ENCODE results near the gene S100A9. TPM values are rescaled to one million over a fixed set of nuclear protein-coding genes. Genes with fewer than 3 reads are reported as not detected.

S100A9 gene
- total and polyA plus RNA-seq, 9 donors: 8.8 to 96.3 (median 33.2) TPM

DNA sequence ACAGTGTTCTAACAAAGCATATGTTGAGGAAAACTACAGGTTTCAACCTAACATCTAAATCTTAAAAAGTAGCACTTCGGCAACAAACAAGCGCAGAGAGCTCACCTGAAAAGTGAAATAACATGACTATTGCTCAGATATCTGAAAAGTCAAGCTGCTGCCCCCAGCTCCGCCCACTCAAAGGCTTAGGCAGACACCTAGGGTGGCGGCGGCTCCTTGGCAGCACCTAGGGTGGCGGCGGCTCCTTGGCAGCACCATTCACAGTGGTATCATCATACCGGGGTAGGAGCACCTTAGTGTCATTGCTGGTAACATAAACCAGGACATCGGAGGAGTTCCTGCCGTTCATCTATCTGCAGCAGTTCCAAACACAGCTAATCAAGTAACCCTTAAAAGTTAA, 21.9 kb downstream of the S100A9 start:
- TF ChIP-seq, protein P1, sequence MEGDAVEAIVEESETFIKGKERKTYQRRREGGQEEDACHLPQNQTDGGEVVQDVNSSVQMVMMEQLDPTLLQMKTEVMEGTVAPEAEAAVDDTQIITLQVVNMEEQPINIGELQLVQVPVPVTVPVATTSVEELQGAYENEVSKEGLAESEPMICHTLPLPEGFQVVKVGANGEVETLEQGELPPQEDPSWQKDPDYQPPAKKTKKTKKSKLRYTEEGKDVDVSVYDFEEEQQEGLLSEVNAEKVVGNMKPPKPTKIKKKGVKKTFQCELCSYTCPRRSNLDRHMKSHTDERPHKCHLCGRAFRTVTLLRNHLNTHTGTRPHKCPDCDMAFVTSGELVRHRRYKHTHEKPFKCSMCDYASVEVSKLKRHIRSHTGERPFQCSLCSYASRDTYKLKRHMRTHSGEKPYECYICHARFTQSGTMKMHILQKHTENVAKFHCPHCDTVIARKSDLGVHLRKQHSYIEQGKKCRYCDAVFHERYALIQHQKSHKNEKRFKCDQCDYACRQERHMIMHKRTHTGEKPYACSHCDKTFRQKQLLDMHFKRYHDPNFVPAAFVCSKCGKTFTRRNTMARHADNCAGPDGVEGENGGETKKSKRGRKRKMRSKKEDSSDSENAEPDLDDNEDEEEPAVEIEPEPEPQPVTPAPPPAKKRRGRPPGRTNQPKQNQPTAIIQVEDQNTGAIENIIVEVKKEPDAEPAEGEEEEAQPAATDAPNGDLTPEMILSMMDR (IDR thresholded peaks at IDR 0.05): no peak
- TF ChIP-seq POLR2A (IDR thresholded peaks at IDR 0.05) (no peak), EP300 (IDR thresholded peaks at IDR 0.05) (no peak)
- H3K9me3 ChIP-seq: no peaks in the 10 kb centered on the region
- H3K4me1 ChIP-seq (ENCODE audit: insufficient read depth): no peaks in the 10 kb centered on the region
- H3K27me3 ChIP-seq: no peaks in the 10 kb centered on the region
- no peak overlapping the region for H3K27ac ChIP-seq
- no peaks in the 10 kb centered on the region for H3K36me3 ChIP-seq
- 82 to 84% (median 83%) methylated on average over 10 of the region's 10 CpGs for WGBS, 3 donors
- DNase-seq: no peak
- intact Hi-C loops (cut with DNase I): no loop called here
- H3K4me3 ChIP-seq: no peak overlapping the region

DNA sequence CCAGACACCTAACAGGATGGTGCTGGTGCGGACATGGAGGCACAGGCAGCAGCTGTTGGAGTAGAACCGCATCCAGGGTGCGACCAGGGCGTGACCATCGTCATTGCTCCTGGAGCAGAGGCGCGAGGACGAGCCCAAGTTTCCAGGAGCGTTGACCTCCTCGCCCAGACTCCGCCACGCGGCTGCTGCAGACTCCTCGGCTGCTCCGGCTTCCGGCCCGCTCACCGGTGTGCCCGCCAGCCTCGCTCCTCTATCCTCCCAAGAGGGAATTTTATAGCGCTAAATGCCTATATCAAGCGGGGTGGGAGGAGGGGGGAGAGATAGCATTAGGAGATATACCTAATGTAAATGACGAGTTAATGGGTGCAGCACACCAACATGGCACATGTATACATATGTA, 23.1 kb downstream of the S100A9 start:
- Histone ChIP-seq H3K4me1 (ENCODE audit: insufficient read depth) (no peaks in the 10 kb centered on the region), H3K27me3 (no peaks in the 10 kb centered on the region), H3K9me3 (no peaks in the 10 kb centered on the region), H3K36me3 (no peaks in the 10 kb centered on the region), H3K4me3 (no peak overlapping the region), H3K27ac (no peak overlapping the region)
- DNase-seq: no peak
- intact Hi-C loops (cut with DNase I): no loop called here
- TF ChIP-seq POLR2A (IDR thresholded peaks at IDR 0.05) (no peak), EP300 (IDR thresholded peaks at IDR 0.05) (no peak)
- TF ChIP-seq, protein P1 (IDR thresholded peaks at IDR 0.05): no peak
- 92 to 94% (median 92%) methylated on average over 23 of the region's 23 CpGs for WGBS, 3 donors

DNA sequence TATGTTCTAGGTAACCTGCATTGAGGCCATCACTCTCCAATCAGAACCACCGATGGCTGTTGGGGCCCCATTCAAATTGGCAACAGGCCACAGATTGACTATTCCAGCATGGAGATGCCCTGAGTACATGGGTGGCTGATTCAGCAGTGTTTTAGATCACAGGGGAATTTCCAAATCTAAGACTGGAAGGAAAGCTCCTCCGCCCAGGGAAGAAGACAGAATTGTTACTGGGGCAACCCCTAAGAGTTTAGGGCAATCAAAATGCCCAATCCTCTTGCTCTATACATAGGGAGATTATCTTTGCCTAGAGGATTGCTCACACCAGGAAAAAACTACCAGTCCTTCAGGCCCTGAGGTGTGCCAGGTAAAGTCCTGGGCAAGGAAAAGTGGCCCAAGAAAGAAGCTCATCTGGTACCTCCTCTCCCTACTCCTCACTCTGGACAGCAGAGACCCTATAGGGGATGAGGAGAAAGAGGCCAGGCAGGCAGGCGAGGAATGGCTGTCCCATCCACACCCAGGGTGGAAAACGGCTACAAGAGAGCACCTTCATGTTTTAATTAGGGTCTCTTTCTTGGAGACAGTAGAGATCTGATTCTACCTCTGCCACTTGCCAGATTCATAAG, 27.4 kb downstream of the S100A9 start:
- 66 to 79% (median 74%) methylated on average over 4 of the region's 4 CpGs for WGBS, 3 donors
- intact Hi-C loops (cut with DNase I): no loop called here
- no peaks in the 10 kb centered on the region for H3K36me3 ChIP-seq
- no peak overlapping the region for H3K27ac ChIP-seq
- no peak for DNase-seq
- no peak overlapping the region for H3K4me3 ChIP-seq
- no peaks in the 10 kb centered on the region for H3K27me3 ChIP-seq
- H3K9me3 ChIP-seq: no peaks in the 10 kb centered on the region
- no peaks in the 10 kb centered on the region for H3K4me1 ChIP-seq (ENCODE audit: insufficient read depth)
- TF ChIP-seq POLR2A (IDR thresholded peaks at IDR 0.05) (no peak), EP300 (IDR thresholded peaks at IDR 0.05) (no peak)
- TF ChIP-seq, protein P1 (IDR thresholded peaks at IDR 0.05): no peak

DNA sequence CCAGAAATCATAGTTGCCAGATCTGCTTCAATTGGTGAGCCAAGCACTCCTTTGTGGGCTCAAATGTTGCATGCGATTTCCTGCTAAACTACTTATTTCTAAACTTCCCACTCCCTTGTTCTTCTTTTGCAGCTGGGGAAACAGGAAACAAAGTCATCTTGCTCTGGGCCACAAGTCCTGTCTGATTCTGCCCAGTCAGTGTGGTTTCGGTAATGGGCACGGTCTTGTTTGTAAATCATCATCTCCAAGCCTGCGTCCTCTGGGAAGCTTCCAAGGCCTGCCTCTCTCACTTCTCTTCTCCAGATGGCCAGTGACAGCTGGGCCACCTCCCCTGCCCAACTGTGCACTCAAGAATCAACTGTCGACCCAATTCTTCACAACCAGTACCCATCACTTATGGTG, 28.8 kb downstream of the S100A9 start:
- no peaks in the 10 kb centered on the region for H3K4me1 ChIP-seq (ENCODE audit: insufficient read depth)
- no peak for DNase-seq

More for the DNA sequence above, 28.8 kb downstream of the S100A9 start:
- intact Hi-C loops (cut with DNase I): no loop called here
- Histone ChIP-seq H3K27me3 (no peaks in the 10 kb centered on the region), H3K4me3 (no peak overlapping the region), H3K9me3 (no peaks in the 10 kb centered on the region), H3K36me3 (no peaks in the 10 kb centered on the region), H3K27ac (no peak overlapping the region)
- 78 to 80% (median 80%) methylated on average over 5 of the region's 5 CpGs for WGBS, 3 donors
- TF ChIP-seq POLR2A (IDR thresholded peaks at IDR 0.05) (no peak), EP300 (IDR thresholded peaks at IDR 0.05) (no peak)
- TF ChIP-seq, protein P1 (IDR thresholded peaks at IDR 0.05): no peak

Data from ovary (tissue), 9 donors.